22Rv1 (cell line): ENCODE results near the gene GALC.

ENCODE experiments used
- H3K27ac ChIP-seq: fragments of 450-650 bp; 2 replicates; pipeline ENCODE4 v1.5.1; 2017
- CTCF ChIP-seq: fragments of 450-650 bp; IDR thresholded peaks from 2 replicates; pipeline ENCODE4 v1.5.1; 2017; ENCODE audit warnings: mild to moderate bottlenecking
- ZFX ChIP-seq: fragments of 450-650 bp; IDR thresholded peaks from 2 replicates; pipeline ENCODE4 v1.6.1; 2017; ENCODE audit warnings: antibody characterized with exemption, borderline replicate concordance

Gene GALC

GRCh38 chr14:87899228-87899627 lies 93.8 kb downstream of the GALC start:
- TF ChIP-seq ZFX = no peak
- TF ChIP-seq CTCF = no peak
- H3K27ac ChIP-seq = 0 out of 2 replicates have a peak overlapping the region, but pooled peaks have one; percentile 20

GRCh38 chr14:87898301-87898700 lies 94.7 kb downstream of the GALC start:
- H3K27ac ChIP-seq = no peak overlapping the region
- TF ChIP-seq CTCF (no peak), ZFX (no peak)

GRCh38 chr14:87896393-87897380 lies 96.3 kb downstream of the GALC start:
- no peak overlapping the region for H3K27ac ChIP-seq
- no peak for TF ChIP-seq ZFX
- TF ChIP-seq CTCF = peak; percentile 82

GRCh38 chr14:87894920-87895319 lies 98.1 kb downstream of the GALC start:
- TF ChIP-seq ZFX = no peak
- no peak for TF ChIP-seq CTCF
- H3K27ac ChIP-seq = no peak overlapping the region

- TF ChIP-seq ZFX (no peak), CTCF (no peak)
- no peak overlapping the region for H3K27ac ChIP-seq
Measured at GRCh38 chr14:87892763-87893162, 100.2 kb downstream of the GALC start.

GRCh38 chr14:87888136-87888999 lies 104.6 kb downstream of the GALC start:
- TF ChIP-seq CTCF = peak; percentile 92
- no peak for TF ChIP-seq ZFX

GRCh38 chr14:87883750-87884149 lies 109.2 kb downstream of the GALC start:
- TF ChIP-seq CTCF (no peak), ZFX (no peak)
- H3K27ac ChIP-seq = no peak overlapping the region

More at GRCh38 chr14:87888136-87888999, 104.6 kb downstream of the GALC start:
- no peak overlapping the region for H3K27ac ChIP-seq
